RCC 7860 (cell line): ENCODE data around the gene HIGD2B.
"Not testable (repeated sequence)": the region's sequence is repeated elsewhere in the genome, so short reads cannot be mapped to it uniquely, and the experiment has no call there.

Source experiments
- DNase-seq: peaks from one replicate; pipeline ENCODE4 v3.0.0-alpha.2; 2015; ENCODE audit warnings: low spot score
- FAIRE-seq: peaks from 2 replicates; lab custom pipeline; 2012; peaks lifted over from hg19 to GRCh38; lab: Jason Lieb, UNC

HIGD2B gene

DNA sequence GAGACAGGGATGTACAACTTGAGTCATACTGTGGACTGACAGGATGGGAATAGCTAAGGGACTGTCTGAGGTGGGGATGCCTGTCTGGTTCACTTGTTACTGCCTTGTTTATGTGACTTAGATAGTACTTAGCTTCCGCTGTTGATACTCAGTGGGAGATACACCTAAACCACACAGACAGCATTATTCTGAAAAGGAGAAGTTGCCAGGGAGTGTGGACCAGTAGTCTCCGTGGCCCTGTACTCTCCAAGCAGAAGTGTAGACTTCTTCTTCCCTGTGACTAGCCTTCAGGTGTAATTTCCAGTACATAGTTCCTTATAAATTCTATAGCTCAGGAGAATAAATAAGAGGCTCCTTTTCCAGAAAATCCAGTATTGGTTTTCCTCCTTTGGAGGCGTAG, 5.1 kb downstream of the HIGD2B start:
- FAIRE-seq = no peak
- no peak for DNase-seq

DNA sequence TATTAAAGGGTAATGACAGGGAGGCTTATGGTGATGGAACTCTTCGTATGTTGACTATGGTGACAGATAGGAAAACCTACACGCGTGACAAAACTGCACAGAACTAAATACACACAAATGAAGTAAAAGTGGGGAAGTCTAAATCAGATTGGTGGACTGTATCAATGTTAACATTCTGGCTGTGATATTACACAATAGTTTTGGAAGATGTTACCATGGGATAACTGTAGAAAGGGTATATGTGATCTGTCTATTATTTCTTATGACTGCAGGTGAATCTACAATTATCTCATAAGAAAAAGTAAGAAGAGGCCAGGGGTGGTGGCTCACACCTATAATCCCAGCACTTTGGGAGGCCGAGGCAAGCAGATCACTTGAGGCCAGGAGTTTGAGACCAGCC, 9.1 kb downstream of the HIGD2B start:
- no peak for FAIRE-seq
- no peak for DNase-seq

DNA sequence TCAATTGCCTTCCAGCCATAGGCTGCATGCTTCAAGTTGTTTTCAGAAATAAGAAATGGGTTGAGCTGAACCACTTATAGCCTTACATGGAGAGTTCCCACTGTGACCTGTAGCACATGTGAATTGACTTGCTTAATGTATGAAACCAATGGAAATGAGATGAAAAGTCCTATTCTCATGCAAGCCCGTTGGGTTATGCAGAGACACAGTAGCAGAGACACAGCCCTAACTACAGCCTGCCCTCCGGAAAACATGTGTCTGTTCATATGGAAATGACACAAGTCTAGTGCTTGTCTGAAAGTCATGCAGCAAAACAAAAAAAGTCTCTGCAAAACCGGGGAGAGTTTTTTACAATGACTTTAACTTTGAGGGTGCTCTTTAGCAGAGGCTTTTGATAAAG, 14.5 kb downstream of the HIGD2B start:
- DNase-seq = no peak
- FAIRE-seq = no peak

DNA sequence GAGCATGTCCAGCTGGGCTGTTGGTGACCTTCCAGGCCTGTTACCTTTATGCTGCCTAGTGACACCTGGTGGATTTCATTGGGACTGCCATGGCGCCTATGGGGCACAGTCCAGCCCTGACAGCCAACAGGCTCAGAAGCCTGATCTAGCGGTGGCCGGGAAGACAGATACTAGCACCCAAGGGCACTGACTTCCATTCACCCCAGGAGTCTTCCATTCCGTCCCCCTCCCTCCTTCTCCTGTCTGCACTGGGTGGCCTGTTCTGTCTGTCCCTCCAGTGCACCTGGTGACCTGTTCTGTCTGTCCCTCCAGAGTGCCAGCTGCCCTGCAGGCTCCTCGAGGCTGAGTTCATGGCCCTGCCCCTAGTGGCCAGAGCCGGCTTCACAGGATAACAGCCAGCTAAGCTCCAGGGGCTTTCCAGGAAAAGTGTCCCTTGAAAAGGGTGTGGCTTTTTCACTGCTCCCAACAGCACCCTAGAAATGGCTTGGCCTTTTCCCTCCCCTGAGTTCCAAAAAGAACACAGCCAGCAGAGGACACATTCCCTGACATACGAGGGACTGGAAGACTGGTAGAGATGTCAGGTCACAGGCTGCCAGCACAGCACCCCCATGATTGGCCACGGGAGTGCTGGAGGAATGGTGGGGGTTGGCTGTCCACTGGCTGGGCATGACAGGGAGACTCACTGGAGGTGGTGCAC, 15.2 kb downstream of the HIGD2B start:
- not testable (repeated sequence) for FAIRE-seq

DNA sequence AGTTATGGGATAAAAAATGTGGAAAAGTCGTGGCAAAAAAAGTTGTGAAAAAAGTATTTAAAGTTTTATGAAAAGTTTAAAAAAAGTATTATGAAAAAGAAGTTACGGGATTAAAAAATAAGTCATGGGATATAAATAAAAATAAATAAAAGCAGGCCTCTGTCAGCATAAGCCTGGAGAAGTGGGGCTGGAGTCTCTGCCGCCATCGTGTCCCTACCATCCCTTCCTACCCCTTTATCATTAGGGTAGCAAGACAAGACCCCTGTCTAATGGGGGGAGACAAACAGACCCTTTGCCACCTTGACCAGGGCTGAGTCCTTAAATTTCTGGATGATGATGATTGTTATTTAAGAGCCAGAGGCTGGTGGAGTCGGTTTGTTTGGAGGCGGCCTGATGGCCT, 16.2 kb downstream of the HIGD2B start:
- DNase-seq, FAIRE-seq: not testable (repeated sequence)

More for the DNA sequence above, 15.2 kb downstream of the HIGD2B start:
- DNase-seq = peak; percentile 53

DNA sequence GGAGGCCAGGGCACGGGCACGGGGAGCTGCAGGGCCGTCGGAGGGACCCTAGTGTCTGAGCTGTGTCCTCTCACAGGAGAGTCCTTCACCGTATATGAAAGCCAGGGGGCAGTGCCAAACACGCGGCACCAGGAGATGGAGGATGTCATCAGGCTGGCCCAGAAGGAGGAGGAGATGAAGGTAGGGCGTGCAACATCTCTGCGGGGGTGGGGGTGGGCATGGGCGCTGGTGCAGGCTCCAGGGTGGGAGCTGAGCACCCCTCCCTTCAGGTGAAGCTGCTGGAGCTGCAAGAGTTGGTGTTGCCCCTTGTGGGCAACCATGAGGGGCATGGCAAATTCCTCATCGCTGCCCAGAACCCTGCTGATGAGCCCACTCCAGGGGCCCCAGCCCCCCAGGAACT, 20.3 kb downstream of the HIGD2B start:
- not testable (repeated sequence) for DNase-seq, FAIRE-seq

DNA sequence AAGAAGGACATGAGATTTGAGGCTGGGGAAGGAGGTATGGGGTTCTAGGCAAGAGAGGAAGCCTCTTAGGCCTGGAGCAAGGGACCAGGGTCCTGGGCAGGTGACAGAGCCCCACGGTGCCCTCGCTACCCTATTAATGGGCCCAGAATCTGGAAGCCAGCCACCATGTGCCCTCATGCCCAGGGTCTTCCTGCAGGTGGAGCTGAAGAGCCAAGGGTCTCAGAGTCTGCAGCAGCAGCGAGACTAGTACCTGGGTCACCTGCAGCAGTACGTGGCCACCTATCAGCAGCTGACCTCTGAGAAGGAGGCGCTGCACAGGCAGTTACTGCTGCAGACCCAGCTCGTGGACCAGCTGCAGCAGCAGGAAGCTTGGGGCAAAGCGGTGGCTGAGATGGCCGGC, 22.1 kb downstream of the HIGD2B start:
- not testable (repeated sequence) for DNase-seq, FAIRE-seq

DNA sequence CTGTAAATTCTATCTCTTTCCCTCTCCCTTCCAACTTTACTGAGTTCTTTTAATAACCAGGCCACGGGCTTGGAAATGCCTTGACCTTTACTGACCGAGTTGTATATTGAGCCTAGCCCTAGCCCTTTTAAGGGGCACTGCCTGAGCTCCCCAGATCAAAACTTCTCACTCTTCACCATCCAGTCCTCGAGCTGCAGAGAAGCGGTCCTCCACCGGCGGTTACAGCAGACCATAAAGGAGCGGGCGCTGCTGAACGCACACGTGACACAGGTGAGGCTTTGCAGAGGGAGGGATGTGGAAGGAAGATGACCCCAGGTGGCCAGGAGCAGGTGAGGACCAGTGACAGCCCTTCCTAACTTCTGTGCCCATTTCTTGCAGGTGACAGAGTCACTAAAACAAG, 24.9 kb downstream of the HIGD2B start:
- DNase-seq, FAIRE-seq: not testable (repeated sequence)

DNA sequence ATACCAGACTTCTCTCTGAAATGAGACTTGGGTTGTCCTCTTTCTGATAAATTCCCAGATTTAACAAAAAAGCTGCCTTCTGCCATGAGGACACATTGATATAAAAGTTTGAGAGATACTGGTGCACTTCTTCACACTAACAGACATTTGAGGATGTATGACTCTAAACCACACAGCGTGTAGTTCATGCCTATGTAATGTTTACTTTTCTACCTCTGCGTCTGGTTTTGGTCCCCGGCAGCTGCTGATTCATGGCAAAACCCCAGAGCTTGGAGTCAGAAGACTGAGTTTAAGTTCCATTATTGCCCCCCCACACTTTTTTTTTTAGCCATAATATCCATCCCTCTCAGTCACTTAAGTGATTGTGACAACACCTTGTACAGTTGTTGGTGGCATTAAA, 30.0 kb downstream of the HIGD2B start:
- FAIRE-seq = peak; percentile 82
- not testable (repeated sequence) for DNase-seq

DNA sequence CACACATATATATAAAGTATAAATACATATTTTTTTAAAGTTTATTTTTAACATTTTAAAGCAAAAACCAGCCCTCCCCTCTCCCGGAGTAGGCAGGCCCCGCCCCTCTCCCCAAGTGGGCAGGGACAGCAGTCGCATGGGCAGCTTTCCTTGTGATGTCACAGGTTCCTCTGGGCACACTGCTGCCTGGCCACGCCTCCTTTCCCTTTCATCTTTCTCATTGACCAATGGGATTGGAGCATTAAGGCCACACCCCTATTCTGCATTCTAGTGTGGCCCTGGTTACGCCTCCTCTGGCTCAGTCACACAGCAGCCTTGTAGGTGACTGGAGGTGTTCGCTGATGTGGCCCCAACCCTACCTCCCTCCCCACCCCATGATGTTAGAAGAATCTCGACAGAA, 31.6 kb downstream of the HIGD2B start, which contains the start of gene GOLGA6B:
GOLGA6B (plus strand) TSS at position 301 of the 400 bp plus-strand sequence; CDS start at position 342, 41 bp downstream.
- not testable (repeated sequence) for DNase-seq, FAIRE-seq

DNA sequence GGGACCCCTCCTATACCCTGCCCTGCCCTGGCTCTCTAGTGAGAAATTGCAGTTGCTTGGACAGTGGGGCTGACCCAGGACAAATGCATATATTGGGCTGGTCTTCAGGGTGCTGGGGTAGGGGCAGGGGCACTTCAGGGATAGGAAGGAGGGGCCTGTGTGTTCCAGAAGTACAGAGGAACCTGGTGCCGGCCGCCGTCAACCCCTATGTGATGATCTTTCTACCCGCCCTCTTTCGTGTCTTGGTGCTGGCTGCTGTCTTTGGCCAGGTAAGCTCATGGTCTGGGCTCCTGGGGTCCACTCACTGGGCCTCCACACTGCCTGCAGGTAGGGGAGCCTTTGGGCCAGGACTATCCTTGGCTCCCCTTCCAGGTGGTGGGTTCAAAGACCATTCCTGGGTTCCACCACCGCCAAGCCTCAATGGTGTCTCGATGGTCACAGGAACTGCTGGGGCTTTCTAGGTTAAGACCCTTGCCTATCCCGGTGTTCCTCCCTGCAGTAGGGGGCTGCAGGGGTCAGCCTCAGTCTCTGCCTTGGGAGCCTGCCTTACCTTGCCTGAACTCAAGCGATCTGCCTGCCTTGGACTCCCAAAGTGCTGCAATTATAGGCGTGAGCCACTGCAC, 37.2 kb downstream of the HIGD2B start:
- FAIRE-seq = not testable (repeated sequence)

DNA sequence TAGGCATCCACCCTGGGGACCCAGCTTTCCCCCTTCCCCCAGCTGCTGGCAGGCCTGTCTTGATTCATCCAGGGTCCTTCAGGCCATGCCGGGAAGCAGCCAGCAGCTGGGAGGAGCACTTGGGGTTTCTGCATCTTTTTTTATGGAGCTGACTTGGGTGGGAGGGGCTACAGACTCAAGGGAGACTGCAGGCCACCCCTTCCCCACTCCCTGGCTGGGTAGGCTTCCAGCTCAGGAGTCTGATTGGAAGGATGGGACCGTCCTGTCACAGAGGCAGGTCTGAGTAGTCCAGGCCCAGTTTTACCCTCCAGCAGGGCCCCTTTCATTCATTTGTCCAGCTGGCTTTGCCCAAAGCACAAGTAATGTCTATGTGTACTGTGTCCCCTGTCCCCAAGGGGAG, 43.7 kb downstream of the HIGD2B start:
- not testable (repeated sequence) for FAIRE-seq, DNase-seq

More for the DNA sequence above, 37.2 kb downstream of the HIGD2B start:
- DNase-seq = not testable (repeated sequence)

DNA sequence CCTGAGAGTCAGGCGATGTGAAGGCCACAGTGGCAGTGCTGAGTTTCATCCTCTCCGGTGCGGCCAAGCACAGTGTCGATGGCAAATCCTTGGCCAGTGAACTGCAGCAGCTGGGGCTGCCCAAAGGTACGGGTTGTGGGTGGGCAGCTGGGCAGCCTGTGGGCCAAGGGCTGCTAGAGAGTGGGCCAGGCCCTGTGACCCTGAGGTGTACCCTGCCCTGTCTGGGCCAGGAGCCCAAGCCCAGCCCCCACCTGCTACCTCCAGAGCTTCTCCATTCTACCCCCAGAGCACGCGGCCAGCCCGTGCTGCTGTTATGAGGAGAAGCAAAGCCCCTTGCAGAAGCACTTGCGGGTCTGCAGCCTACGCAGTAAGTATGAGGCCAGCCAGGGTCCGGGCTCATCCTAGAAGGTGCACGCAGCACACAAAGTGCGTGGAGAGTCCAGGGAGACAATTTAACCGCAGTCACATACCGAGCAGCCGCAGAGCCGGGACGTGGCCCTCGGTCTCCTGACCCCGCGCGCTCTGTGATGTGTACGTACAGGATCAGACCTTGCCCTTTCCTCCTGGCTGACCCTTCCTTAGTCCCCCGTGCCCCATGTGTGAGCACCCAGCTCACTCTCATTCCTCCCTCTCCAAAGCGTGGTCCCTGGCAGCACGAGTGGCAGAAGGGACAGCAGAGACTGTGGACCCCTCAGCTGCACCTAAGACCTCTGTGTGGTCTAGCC, 46.1 kb downstream of the HIGD2B start:
- FAIRE-seq, DNase-seq: not testable (repeated sequence)

DNA sequence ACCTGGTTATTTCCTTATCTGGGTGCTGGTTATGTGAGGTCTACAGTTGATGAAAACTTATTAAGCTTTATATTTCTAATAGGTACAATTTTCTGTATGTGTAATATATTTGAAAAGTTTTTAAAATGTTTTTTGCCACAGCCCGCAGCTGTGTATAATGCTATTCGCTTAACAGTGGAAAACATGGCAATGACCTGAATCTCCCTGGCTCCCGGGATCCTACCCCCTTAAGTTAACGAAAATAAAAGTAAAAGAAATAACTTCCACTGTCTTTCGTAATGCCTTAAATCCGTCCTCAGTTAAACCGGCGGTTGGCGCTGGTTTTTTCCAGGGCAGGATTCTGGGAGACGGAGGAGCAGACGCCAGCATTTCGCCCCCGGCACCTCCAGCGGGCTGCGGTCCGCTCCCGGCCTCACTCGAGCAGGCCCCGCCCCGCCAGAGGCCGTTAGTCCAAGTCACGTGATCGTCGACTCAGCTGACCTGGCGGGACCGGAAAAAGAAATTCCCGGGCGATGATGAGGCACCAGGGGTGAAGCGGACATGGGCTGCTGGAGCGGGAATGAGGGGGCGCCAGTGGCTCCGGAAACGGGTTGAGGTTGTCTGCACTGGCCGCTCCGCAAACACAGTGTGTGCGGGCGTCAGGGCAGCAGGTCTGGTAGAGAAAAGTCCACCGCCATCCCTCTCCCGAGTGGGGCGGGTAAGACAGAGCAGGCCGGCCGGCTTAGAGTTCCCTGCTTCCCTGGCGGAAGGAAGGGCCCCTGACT, 49.3 kb downstream of the HIGD2B start:
- peak; percentile 45 for DNase-seq
- FAIRE-seq = not testable (repeated sequence)

DNA sequence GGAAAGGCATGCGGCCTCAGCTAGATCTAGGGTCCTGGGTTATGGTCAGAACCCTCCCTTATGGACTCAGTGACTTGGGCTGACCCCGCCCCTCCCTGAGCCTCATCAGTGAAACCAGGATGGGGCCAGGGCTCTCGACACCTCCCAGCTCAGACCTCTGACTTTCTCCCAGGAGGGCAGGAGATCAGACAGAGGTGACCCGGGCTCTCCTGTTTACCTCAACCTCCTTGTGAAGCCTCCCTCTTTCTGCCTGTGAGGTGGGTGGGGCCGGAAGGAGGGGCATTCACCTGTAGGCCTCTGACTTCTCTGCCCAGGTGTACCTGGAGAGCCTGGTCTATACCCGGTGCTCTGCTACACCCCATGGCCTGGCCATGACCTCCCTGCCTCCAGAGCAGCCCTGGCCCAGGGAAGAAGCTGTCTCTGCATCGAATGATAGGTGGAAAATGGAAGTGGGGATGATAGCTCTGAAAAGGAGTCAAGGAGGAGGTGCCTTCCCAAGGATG, 56.9 kb downstream of the HIGD2B start:
- FAIRE-seq, DNase-seq: not testable (repeated sequence)

DNA sequence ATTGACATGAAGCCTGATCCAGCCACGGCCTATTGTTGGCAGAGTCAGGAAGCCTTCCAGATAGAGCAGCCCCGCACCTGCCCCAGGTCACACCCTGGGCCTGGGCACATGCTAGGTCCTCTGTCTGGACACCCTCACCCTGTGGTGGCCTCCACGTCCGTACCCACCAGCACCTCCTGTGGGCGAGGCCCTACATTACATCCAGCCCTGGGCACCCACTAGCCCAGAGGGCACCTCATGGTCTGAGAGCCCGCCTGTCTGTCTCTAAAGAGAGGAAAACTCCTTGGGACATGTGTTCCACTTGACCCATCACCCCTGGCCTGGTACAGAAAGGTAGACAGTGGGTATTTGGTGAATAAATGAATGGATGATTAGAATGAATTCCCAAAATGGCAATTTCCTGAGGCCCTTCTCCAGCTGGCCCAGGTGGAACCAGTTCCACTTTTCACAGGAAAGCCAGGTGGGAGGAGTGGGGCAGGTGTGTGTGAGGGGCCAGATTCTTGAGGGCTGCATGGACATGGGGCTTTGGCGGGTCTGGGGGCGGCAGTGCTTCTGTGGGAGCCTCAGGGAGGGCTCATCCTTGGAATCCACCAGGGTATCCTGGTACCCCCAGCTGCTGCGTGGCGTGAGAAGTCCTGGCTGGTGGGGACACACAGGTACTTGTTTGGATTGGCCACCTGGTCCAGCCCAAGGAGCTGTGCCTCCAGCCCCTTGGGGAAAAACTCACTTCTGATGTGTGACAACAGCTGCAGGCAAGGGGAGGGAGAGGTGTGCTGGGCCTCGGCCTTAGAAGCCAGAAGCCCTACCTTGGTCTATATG, 57.5 kb downstream of the HIGD2B start:
- not testable (repeated sequence) for DNase-seq, FAIRE-seq

DNA sequence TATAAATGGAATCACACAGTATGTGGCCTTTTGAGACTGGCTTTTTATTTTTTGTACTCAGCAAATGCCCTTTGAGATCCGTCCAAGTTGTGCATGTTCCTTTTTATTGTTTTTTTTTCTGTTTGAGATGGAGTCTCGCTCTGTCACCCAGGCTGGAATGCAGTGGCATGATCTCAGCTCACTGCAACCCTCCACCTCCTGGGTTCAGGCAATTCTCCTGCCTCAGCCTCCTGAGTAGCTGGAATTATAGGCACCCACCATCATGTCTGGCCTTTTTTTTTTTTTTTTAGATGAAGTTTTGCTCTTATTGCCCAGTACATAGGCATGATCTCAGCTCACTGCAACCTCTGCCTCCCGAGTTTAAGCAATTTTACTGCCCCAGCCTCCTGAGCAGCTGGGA, 59.8 kb downstream of the HIGD2B start:
- FAIRE-seq, DNase-seq: not testable (repeated sequence)
